GM21529 (cell line): ENCODE results near the gene PAPSS1.
"Not testable (repeated sequence)": the region's sequence is repeated elsewhere in the genome, so short reads cannot be mapped to it uniquely, and the experiment has no call there.

Source experiments
- ATAC-seq: cut with Tn5 transposase; IDR thresholded peaks from one replicate; pipeline ENCODE4 v1.9.1; 2021; ENCODE audit not compliant: unreplicated experiment

PAPSS1 gene

DNA sequence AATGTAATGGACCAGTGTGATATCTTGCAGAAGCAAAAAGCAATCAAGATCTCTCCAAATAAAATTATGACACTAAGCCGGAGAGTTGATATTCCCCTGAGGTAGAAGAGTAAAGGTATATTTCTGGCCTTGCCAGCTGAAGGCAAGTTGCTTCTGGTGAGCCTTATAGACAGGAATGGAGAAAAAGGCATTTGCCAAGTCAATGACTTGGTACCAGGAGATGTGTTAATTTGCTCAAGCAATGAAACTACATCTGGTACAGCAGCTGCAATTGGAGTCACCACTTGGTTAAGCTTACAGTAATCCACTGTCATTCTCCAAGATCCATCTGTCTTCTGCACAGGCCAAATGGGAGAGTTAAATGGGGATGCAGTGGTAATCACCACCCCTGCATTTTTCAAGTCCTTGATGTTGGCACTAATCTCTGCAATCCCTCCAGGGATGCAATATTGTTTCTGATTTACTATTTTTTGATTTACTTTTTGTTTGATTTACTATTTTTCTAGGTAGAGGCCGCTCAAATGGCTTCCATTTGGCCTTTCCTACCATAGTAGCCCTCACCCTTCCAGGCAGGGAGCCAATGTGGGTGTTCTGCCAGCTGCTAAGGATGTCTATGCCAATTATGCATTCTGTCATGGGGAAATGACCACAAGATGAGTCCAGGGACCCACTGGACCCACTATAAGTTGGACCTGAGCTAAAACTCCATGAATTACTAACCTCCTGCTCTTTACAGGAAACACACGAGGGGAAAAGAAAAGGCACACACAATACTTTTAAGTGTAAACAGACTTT lies 6.3 kb upstream of the PAPSS1 start:
- ATAC-seq: not testable (repeated sequence)

DNA sequence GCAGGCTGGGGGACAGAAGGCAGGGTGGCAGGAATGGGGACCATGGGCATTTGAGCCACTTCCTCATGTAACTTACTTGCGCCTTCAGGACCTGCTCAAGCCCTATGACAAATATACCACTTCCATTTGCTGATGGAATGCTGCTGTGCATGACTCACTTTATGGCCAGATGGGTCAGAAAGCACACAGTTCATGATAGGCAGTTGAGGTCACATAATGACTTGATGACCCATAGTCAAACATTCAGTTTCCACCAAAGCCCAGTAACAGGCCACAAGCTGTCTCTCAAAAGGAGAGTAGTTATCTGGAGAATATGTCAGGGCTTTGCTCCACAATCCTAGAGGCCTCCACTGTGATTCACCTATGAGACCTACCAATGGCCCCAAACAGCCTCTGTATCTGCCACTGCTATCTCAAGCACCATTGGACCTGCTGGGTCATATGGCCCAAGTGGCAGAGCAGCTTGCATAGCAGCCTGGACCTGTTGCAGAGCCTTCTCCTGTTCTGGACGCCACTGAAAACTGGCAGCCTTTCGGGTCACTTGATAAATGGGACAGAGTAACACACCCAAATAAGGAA lies 5.3 kb upstream of the PAPSS1 start:
- no peak for ATAC-seq

DNA sequence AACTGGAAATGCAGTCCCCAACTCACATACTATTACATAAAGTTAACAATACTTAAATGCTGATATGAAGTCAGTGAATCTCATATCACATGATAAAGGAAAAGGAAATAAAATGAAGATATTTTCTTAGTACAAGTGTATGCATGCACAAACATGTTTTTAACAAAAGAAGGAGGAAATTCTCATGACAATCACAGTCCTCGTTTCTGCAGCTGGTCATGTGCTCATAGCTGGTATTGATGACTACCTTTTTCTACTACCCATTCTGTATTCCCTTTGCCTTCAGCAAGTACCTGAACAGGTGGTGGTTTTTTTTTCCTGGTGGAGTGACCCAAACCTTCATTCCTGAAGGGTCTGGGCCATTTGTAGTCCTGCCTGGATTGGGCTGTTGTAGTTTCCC lies 3.3 kb upstream of the PAPSS1 start:
- not testable (repeated sequence) for ATAC-seq

DNA sequence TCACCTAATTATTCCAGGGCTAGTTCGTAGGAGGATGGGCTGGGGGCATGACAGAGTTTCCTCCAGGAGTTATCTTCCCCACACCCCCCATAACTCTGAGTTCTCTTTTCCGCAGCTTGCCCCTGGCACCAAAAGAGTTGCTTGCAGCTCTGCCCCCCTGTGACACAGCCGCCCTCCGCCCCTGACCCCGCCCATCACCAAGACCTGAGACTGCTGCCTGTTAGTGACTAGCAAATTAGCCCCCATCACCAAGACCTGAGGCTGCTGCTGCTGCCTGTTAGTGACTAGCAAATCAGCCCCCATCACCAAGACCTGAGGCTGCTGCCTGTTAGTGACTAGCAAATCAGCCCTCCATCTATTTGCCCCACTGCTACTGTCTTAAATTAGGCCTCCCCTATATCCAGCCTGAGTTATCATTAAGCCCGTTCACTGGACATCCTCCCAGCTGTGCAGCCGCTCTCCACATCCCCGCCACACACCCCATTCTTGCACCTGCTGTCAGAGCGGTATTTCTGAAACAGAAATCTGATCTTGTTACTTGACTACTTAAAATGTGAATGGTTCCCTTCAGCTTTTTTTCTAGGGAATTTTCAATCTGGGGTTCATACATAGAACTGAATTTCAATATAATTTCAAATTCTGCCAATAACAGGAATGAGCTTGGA lies 1.5 kb upstream of the PAPSS1 start:
- ATAC-seq: no peak

DNA sequence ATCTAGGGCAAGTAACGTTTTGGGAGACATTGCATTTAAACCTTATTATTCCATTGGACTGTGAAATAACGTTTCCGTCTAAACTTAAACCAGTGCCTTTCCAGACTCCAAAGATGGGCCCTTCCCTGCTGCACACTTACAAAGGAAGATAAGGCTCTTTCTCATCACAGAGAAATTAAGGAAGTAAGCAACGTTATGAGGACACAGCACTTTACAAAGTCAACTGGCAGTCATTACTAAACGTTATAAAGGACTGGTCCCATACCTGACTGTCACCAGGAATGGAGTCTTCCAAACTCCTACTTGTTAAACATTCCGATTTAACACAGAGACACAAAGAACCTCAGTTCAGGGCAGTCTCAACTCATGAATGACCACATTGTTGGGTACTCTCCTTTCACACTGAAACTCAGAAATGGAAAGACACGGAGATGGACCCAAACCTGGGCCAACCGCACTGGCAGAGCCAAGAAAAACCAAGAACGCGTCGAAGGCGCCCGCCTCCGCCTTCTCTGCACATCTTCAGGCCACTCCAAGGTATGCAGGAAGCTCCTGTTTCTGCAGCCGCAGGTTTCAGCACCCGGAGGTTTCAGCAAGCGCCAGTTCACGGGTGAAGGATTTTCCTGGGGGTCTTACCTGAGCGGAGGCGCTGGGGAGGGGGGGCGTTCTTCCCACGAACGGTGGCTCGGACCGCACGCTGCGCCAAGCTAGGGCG lies 670 bp downstream of the PAPSS1 start:
- peak; percentile 14 for ATAC-seq

DNA sequence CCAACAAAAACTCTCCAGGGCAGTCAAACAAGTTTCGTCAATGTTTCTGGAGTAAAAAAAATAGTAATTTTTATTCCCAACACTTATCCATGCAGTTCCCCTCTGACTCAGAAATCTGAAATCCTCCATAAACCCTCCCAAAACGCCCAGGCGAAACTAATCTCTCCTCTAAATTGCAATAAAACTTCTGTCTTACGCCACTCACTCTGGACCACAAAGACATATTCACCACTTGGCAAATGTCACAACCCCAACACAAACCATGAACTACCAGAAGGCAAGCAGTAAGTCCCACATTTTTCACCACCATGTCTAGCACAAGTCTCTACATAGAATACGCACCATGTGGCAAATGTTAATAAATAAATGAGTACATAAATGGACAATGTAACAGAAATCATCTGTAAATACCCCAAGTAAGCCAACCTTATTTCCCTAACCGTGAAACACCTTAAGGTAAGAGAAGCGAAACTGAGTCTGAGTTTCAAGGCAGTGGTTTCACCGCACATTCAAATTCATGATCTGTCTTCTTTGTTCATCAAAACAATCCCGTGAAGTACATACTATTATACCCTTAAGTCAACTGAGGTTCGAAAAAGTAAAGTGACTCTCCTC lies 1.6 kb downstream of the PAPSS1 start:
- peak; percentile 24 for ATAC-seq

DNA sequence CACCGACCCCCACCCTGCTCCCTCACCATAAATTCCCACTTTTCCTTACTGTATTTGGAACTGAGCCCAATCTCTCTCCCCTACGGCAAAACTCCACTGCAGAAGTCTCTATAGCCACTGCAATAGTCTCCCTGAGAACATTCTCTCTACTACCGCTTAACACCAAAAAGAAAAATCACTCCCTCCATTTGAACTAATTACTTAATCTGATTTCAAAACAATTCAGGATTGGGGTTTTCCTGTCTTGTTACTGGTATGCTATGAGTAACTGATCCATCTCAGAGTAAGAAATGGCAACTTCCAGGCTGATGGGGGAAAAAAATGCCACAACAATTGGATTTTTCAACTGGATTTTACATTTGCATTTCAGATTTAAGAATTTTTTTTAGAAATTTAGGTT lies 5.8 kb downstream of the PAPSS1 start:
- no peak for ATAC-seq

DNA sequence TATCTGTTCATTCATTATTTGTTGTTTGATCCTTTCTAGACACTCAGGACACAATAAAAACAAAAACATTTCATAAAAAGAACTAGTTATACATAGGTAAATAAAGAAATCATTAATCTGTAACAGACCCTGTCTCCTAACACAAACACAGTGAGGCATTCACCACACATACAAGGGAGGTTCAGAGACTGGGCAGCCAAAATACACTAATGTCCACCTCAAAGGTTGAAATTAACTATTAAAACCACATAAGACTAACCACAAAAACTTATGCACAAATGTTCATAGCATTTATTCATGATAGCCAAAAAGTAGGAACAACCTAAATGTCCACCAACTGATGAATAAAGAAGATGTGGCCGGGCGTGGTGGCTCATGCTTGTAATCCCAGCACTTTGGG lies 7.8 kb downstream of the PAPSS1 start:
- no peak for ATAC-seq

DNA sequence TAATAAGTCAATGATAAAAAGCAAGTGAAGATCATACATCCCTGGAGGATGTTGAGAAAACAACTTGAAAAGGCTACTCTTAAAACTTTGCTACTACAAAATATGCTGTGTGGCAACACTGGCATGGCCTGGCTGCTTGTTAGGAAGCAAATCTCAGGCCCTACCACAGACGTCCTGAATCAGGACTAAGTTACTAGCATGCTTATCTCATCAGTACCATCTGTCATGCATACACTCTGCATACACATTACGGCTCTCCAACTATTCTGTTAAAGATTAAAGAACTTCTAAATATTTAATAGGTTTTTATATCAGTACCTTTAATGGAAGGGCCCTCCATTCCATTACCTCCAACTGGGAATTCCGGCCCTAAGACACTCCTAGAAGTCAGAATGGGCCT lies 8.2 kb downstream of the PAPSS1 start:
- ATAC-seq: no peak

DNA sequence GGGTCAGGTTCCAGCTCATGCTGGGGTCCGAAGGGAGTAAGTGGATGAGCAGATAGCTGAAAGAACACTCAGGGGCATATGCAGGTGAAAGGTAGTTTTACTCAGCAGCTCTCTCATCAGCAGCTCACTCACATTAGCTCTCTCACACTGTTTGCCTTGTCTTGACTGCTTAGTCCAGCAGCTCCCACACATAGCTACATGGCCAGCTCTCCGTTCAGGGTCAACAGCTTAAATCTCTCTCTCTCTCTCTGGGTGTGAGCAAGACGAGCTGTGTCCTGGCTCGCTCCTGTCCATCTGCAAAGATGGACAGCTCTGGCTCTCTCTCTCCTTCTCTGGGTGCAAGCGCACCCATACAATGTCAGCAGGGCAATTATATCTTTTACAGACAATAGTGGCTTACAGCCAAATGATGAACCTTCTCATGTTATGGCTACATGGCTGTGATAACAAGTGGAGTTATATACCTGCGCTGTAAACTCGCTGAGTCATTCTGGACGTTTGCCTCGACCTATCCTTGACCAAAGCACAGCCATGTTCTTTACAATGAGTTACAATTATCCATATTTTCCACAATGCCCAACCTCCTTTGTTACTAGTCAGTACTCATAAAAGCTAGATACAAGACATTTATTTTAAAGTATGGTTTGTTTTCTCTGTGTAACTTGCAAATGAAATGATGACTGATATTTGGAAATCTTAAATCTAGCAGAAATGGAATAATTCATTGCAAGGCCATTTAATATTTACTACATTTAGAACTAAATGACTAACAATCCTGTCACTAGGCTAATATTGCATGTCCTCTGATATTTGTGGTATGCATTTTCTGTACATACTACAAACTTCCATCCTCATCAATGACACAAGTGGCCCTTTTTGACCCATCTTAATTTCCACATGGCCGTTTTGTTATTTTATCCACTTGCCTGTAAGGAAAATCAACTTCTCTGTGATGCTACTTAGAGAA lies 9.3 kb downstream of the PAPSS1 start:
- ATAC-seq: no peak

DNA sequence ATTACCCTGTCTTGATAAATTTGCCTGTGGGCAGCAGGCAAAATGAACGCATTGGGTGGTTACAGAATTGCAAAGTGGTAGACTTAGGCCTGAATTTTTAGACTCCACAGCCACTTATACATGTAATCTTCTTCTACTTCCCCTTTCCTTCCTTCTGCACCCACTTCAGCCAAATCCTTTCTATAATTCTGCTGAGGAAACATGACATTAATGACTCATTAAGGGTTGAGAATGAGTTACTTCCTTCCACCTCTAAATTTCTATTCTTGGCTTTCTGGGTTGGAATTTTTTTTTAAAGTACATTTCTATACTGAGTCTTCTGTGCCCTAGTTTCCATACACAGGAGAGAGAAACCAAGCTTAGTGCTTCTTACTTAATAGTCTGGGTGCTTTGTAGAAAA lies 10.1 kb downstream of the PAPSS1 start:
- ATAC-seq: no peak

DNA sequence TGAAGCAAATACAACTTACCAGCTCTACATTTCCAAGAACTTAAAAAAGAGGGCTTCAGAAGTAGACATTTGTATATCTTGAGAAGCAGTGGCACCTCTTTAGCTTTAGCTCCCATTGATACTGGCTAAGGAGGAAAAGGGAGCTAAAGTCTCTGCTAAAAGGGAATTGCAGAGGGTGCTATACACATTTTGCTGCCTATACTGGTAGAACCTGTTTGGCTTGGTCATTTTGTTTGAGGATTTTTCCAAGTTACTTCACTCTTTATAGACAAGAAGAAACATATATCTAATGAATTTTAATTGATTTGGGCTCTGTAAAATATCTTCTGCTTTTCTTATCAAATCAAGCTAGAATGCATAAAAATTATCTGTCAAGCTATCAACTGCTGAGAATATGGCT lies 11.8 kb downstream of the PAPSS1 start:
- no peak for ATAC-seq

DNA sequence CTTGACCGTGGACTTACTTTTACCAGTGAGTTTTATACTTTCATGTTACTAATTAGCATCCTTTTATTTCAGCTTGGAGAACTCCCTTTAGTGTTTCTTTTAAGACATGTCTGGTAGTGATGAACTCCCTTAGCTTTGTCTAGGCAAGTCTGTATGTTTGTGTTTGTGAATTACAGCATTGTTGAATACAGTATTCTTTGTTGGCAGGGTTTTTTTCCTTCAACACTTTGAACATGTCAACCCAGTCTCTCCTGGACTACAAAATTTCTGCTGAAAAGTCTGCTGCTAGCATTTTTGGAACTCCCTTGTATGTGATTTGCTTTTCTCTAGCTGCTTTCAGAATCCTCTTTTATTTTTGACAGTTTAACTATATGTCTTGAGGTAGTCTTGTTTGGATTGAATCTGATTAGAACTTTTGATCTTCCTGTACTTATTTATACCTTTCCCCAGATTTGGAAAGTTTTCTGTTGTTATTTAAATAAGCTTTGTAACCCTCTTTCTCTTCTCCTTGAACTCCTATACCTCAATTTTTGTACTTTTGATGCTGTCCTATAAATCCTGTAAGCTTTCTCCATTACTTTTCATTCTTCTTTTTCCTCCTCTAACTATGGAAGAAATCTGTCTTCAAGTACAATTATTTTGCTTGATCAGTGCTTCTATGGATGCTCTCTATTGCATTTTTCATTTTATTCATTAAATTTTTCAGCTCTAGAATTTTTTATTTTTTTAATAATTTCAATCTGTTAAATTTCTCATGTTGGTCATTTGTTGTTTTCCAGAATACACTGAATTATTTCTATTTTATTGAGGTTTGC lies 14.1 kb downstream of the PAPSS1 start:
- ATAC-seq: no peak

DNA sequence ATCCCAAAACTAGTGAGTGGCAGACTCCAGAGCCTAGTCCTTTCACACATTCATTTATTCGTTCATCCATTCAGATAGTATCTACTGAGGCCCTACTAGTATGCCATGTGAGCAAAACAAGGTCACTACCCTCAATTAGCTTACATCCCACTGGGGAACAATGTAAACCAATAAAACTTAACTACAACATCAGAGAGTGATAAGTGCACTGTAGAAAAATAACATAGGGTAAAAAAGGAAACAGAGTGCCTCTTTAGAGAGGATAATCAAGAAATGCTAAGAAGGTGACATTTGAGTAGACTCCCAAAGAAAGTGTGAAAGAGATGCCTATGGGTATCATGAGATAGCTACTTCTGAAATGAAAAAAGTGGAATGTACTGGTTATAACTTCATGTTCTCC lies 18.5 kb downstream of the PAPSS1 start:
- ATAC-seq: no peak

DNA sequence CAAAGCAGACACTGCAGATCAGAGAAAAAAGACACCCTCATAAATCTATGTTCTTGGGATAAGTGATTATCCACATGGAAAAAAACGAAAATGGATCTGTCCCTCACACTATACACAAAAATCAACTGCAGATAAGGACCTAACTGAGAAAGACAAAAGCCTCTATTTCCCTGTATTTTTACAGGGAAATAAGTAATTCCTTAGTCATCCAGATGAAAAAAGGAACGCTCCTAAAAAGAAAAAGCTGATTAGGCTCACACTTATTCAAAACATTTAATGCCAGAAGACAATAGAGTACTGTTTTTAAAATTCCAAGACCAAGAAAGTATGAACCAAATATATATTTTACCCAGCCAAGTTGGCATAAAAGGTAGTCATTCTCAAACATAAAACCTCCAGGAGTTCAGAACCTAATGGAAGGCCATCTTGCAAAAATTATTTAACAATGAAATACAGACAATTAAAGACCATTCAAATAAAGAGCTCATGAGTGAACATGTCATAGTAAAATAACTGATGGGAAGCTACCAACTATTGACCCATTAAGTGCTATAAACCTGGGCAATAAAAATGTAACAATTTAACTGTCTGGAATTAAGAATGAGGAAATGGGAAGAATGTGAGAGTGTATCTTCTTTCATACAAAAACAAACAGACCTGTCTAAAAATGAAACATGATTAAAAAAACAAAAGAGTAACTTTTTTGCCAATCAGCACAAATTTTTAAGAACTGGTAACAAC lies 20.4 kb downstream of the PAPSS1 start:
- ATAC-seq: no peak

DNA sequence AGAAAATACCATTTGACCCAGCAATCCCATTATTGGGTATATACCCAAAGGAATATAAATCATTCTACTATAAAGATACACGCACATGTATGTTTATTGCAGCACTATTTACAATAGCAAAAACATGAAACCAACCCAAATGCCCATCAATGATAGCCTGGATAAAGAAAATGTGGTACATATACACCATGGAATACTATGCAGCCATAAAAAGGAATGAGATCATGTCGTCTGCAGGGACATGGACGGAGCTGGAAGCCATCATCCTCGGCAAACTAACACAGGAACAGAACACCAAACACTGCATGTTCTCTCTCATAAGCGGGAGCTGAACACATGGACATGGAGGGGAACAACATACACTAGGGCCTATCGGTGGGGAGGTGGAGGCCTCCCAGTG lies 23.8 kb downstream of the PAPSS1 start:
- not testable (repeated sequence) for ATAC-seq

DNA sequence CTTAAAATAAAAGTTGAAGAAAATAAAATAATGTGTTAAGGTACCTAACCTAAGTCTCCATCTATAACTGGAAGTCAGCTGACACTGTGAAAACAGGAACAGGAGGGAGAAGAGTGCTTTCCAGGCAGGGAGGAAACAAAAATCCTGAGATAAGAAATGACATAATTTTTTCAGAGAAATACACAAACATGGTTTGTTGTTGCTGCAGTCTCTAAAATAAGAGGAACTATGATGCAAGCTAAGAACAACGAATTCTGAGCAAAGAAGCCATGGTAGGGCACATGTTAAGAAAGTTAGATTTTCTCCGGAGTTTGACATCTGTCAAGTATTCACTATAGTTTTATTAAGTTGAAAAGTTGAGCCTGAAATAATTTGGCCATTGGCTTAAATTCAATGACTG lies 26.9 kb downstream of the PAPSS1 start:
- no peak for ATAC-seq

DNA sequence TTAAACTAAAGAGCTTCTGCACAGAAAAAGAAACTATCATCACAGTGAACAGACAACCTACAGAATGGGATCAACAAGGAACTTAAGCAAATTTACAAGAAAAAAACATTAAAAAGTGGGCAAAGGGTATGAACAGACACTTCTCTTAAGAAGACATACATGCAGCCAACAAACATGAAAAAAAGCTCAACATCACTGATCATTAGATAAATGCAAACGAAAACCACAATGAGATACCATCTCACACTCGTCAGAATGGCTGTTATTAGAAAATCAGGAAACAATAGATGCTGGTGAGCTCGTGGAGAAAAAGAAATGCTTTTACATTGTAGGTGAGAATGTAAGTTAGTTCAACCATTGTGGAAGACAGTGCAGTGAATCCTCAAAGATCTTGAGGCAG lies 27.8 kb downstream of the PAPSS1 start:
- no peak for ATAC-seq

DNA sequence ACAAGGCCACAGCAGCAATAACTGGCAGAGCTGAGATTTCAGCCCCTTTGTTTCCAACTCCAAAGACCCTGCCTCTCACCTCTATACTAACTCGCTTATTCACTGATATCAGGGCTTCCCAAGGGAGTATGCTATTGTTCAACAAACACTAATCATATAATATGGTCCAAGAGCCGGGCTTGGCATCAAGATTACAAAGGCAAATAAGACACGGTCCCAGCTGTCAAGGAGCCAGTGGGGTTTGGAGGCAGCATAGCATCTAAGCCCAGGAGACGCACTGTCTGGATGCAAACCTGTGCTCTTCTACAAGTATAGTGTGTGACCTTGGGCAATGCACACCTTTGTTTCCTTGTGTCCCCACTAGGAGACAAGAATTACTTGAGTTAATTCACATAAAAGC lies 28.7 kb downstream of the PAPSS1 start:
- no peak for ATAC-seq
